IPS-11a (cell line): ENCODE measurements around the gene CACNA1C.
"Not testable (repeated sequence)": the region's sequence is repeated elsewhere in the genome, so short reads cannot be mapped to it uniquely, and the experiment has no call there.

Experiments used
- H3K4me3 ChIP-seq: one replicate; pipeline ENCODE4 v1.5.1; 2013; ENCODE audit warnings: low read depth, low read length, control low read depth

The CACNA1C gene

GRCh38 chr12:2110127-2110526 is 57.3 kb downstream of the CACNA1C start:
- H3K4me3 ChIP-seq, result no peak overlapping the region

GRCh38 chr12:2110849-2111566 is 58.2 kb downstream of the CACNA1C start:
- H3K4me3 ChIP-seq, result no peak overlapping the region

GRCh38 chr12:2111826-2112225 is 59.0 kb downstream of the CACNA1C start:
- H3K4me3 ChIP-seq, result no peak overlapping the region

- H3K4me3 ChIP-seq, result no peak overlapping the region
Observed at GRCh38 chr12:2112401-2112800, 59.6 kb downstream of the CACNA1C start.

GRCh38 chr12:2113119-2113912 is 60.5 kb downstream of the CACNA1C start:
- no peak overlapping the region for H3K4me3 ChIP-seq

GRCh38 chr12:2114071-2114470 is 61.3 kb downstream of the CACNA1C start:
- H3K4me3 ChIP-seq, result no peak overlapping the region

- no peak overlapping the region for H3K4me3 ChIP-seq
Observed at GRCh38 chr12:2115101-2115845, 62.5 kb downstream of the CACNA1C start.

GRCh38 chr12:2117541-2117940 is 64.8 kb downstream of the CACNA1C start:
- H3K4me3 ChIP-seq, result no peak overlapping the region

GRCh38 chr12:2118061-2118460 is 65.3 kb downstream of the CACNA1C start:
- H3K4me3 ChIP-seq, result no peak overlapping the region

GRCh38 chr12:2118481-2119255 is 65.9 kb downstream of the CACNA1C start:
- no peak overlapping the region for H3K4me3 ChIP-seq

GRCh38 chr12:2119266-2119665 is 66.5 kb downstream of the CACNA1C start:
- H3K4me3 ChIP-seq, result no peak overlapping the region

- no peak overlapping the region for H3K4me3 ChIP-seq
Observed at GRCh38 chr12:2120982-2121758, 68.4 kb downstream of the CACNA1C start.

GRCh38 chr12:2124466-2125023 is 71.8 kb downstream of the CACNA1C start:
- H3K4me3 ChIP-seq, result no peak overlapping the region

GRCh38 chr12:2125651-2126522 is 73.1 kb downstream of the CACNA1C start:
- H3K4me3 ChIP-seq, result no peak overlapping the region

GRCh38 chr12:2126676-2127406 is 74.1 kb downstream of the CACNA1C start:
- H3K4me3 ChIP-seq, result no peak overlapping the region

- no peak overlapping the region for H3K4me3 ChIP-seq
Observed at GRCh38 chr12:2129076-2129475, 76.3 kb downstream of the CACNA1C start.

- not testable (repeated sequence) for H3K4me3 ChIP-seq
Observed at GRCh38 chr12:2135661-2136418, 83.1 kb downstream of the CACNA1C start.
